Loucy (cell line): Measurements from ENCODE around the gene ENOX1.

Source experiments
- H2AFZ ChIP-seq: fragments of 200-600 bp; sonication (generic); 2 replicates; pipeline ENCODE4 v1.6.0; 2016; ENCODE audit warnings: antibody characterized with exemption, mild to moderate bottlenecking, low read length, moderate library complexity
- H3F3A ChIP-seq: fragments of 200-600 bp; 2 replicates; pipeline ENCODE4 v1.6.0; 2016; ENCODE audit warnings: antibody characterized with exemption, low read depth, mild to moderate bottlenecking
- H3K27me3 ChIP-seq: fragments of 200-600 bp; sonication (generic); 2 replicates; pipeline ENCODE4 v1.6.1; 2014; ENCODE audit warnings: low read length, mild to moderate bottlenecking; ENCODE audit not compliant: insufficient read depth, poor library complexity, severe bottlenecking
- H3K36me3 ChIP-seq: fragments of 200-600 bp; sonication (generic); 2 replicates; pipeline ENCODE4 v1.6.1; 2016; ENCODE audit warnings: low read length; ENCODE audit not compliant: insufficient read depth
- H3K4me1 ChIP-seq: fragments of 200-600 bp; sonication (generic); 2 replicates; pipeline ENCODE4 v1.5.1; 2014; ENCODE audit warnings: low read length, mild to moderate bottlenecking; ENCODE audit not compliant: insufficient read depth, poor library complexity, severe bottlenecking
- H3K4me2 ChIP-seq: fragments of 200-600 bp; sonication (generic); 2 replicates; pipeline ENCODE4 v1.6.0; 2014; ENCODE audit warnings: antibody characterized with exemption, low read length, low read depth, mild to moderate bottlenecking; ENCODE audit not compliant: poor library complexity, severe bottlenecking
- H3K4me3 ChIP-seq: fragments of 200-600 bp; sonication (generic); 2 replicates; pipeline ENCODE4 v1.5.1; 2014; ENCODE audit warnings: low read length, mild to moderate bottlenecking, mixed read lengths; ENCODE audit not compliant: poor library complexity, severe bottlenecking
- H3K79me2 ChIP-seq: fragments of 200-600 bp; sonication (generic); 2 replicates; pipeline ENCODE4 v1.6.1; 2014; ENCODE audit warnings: low read length; ENCODE audit not compliant: insufficient read depth
- H3K9ac ChIP-seq: fragments of 200-600 bp; sonication (generic); 2 replicates; pipeline ENCODE4 v1.6.0; 2014; ENCODE audit warnings: mild to moderate bottlenecking, low read depth, low read length, moderate library complexity; ENCODE audit not compliant: poor library complexity, severe bottlenecking
- H3K9me2 ChIP-seq: fragments of 200-600 bp; sonication (generic); replicated peaks from 2 replicates; pipeline ENCODE4 v1.6.1; 2016; ENCODE audit warnings: low read depth, low read length, mixed read lengths
- H3K9me3 ChIP-seq: fragments of 200-600 bp; sonication (generic); 2 replicates; pipeline ENCODE4 v1.6.1; 2014; ENCODE audit warnings: mild to moderate bottlenecking, antibody characterized with exemption, low read length, low read depth; ENCODE audit not compliant: insufficient read depth
- H4K20me1 ChIP-seq: fragments of 200-600 bp; sonication (generic); 2 replicates; pipeline ENCODE4 v1.6.0; 2014; ENCODE audit warnings: antibody characterized with exemption, low read length, mild to moderate bottlenecking; ENCODE audit not compliant: insufficient read depth, poor library complexity, severe bottlenecking
- EZH2phosphoT487 ChIP-seq: fragments of 200-600 bp; IDR thresholded peaks from 2 replicates; pipeline ENCODE4 v1.6.1; 2018; ENCODE audit warnings: antibody characterized with exemption, mild to moderate bottlenecking, moderate library complexity, borderline replicate concordance
- TF ChIP-seq, protein P1 (sequence below): fragments of 200-600 bp; sonication (generic); conservative IDR thresholded peaks from 2 replicates; pipeline ENCODE4 v1.5.1; 2014; ENCODE audit warnings: mild to moderate bottlenecking, antibody characterized with exemption, low read length

The ENOX1 gene

DNA sequence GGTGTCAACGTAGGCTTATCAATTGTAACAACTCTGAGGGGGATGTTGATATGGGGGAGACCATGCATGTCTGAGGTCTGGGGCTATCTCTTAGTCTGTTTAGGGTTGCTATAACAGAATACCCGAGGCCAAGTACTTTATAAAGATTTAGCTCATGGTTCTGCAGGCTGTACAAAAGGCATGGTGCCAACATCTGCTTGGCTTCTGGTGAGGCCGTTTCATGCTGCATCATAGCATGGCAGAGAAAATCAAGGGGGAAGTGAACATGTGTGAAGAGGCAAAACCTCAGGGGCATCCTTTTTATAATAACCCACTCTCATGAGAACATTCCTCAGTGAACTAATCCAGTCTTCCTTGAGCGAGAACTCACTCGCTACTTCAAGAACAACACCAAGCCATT, 353.8 kb downstream of the ENOX1 start:
- H4K20me1 ChIP-seq: no peaks in the 10 kb centered on the region
- no peaks in the 10 kb centered on the region for H3K36me3 ChIP-seq
- TF ChIP-seq, protein P1, sequence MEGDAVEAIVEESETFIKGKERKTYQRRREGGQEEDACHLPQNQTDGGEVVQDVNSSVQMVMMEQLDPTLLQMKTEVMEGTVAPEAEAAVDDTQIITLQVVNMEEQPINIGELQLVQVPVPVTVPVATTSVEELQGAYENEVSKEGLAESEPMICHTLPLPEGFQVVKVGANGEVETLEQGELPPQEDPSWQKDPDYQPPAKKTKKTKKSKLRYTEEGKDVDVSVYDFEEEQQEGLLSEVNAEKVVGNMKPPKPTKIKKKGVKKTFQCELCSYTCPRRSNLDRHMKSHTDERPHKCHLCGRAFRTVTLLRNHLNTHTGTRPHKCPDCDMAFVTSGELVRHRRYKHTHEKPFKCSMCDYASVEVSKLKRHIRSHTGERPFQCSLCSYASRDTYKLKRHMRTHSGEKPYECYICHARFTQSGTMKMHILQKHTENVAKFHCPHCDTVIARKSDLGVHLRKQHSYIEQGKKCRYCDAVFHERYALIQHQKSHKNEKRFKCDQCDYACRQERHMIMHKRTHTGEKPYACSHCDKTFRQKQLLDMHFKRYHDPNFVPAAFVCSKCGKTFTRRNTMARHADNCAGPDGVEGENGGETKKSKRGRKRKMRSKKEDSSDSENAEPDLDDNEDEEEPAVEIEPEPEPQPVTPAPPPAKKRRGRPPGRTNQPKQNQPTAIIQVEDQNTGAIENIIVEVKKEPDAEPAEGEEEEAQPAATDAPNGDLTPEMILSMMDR: no peak
- TF ChIP-seq EZH2phosphoT487: no peak
- H3K9ac ChIP-seq: no peak overlapping the region
- no peaks in the 10 kb centered on the region for H3K79me2 ChIP-seq
- no peaks in the 10 kb centered on the region for H3F3A ChIP-seq
- H3K9me3 ChIP-seq: no peaks in the 10 kb centered on the region
- no peak overlapping the region for H2AFZ ChIP-seq
- no peaks in the 10 kb centered on the region for H3K27me3 ChIP-seq
- H3K9me2 ChIP-seq: no peaks in the 10 kb centered on the region
- no peak overlapping the region for H3K4me2 ChIP-seq
- peaks cover 11% of the 10 kb centered on the region for H3K4me1 ChIP-seq
- no peak overlapping the region for H3K4me3 ChIP-seq

GRCh38 chr13:43431841-43432240, 354.9 kb downstream of the ENOX1 start:
- TF ChIP-seq, protein P1: no peak
- no peak for TF ChIP-seq EZH2phosphoT487
- no peak overlapping the region for H3K4me2 ChIP-seq
- no peaks in the 10 kb centered on the region for H3K79me2 ChIP-seq
- peaks cover 11% of the 10 kb centered on the region for H3K4me1 ChIP-seq
- H3K9ac ChIP-seq: no peak overlapping the region
- no peak overlapping the region for H3K4me3 ChIP-seq
- H3F3A ChIP-seq: no peaks in the 10 kb centered on the region
- H3K9me2 ChIP-seq: no peaks in the 10 kb centered on the region
- H3K9me3 ChIP-seq: no peaks in the 10 kb centered on the region
- H4K20me1 ChIP-seq: no peaks in the 10 kb centered on the region
- H3K36me3 ChIP-seq: no peaks in the 10 kb centered on the region
- no peak overlapping the region for H2AFZ ChIP-seq
- H3K27me3 ChIP-seq: no peaks in the 10 kb centered on the region

DNA sequence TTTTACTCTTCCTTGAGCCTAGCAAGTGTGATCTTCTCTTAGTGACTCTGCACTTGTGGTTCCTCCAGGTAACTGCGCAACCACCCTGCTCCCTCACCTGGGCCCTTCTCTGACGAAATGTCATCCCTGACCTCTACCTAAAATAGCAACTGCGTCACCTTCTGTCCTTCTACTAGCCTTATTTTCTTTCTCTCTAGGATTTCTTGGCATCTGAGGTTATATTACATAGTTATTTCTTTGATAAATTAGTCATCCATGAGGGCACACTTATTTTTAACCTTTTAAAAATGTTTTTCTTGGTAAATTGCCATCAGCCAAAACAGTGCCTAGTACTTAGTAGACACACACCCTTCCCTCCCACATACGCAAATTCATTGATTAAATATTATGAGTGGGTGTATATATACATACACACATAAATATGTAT, 355.5 kb downstream of the ENOX1 start:
- H3K4me1 ChIP-seq: peaks cover 11% of the 10 kb centered on the region
- H3K79me2 ChIP-seq: no peaks in the 10 kb centered on the region
- TF ChIP-seq, protein P1: no peak
- TF ChIP-seq EZH2phosphoT487: no peak
- H3K27me3 ChIP-seq: no peaks in the 10 kb centered on the region
- no peak overlapping the region for H2AFZ ChIP-seq
- H3K9me2 ChIP-seq: no peaks in the 10 kb centered on the region
- no peaks in the 10 kb centered on the region for H3K36me3 ChIP-seq
- H3K4me3 ChIP-seq: no peak overlapping the region
- H3K9me3 ChIP-seq: no peaks in the 10 kb centered on the region
- no peaks in the 10 kb centered on the region for H3F3A ChIP-seq
- H3K4me2 ChIP-seq: no peak overlapping the region
- no peak overlapping the region for H3K9ac ChIP-seq
- no peaks in the 10 kb centered on the region for H4K20me1 ChIP-seq
